ENCODE measurements around the gene THTPA.

Gene THTPA

GRCh38 chr14:23555882-23556699 is at the start of gene THTPA:
Gene THTPA (plus strand): TSS chr14:23556271. CDS start chr14:23556758, 487 bp downstream.
- 0 out of 2 replicates have a peak, but pooled peaks cover 4% of the 10 kb centered on the region for H3K36me3 ChIP-seq (ENCODE audit: insufficient read depth, low read length)
- H3K4me1 ChIP-seq (ENCODE audit: control insufficient read depth, insufficient read depth, low read length, unreplicated experiment) = peaks cover 12% of the 10 kb centered on the region
- H3K27me3 ChIP-seq (ENCODE audit: insufficient read depth, low read length) = no peaks in the 10 kb centered on the region
- H2AFZ ChIP-seq (ENCODE audit: low read length, unreplicated experiment) = peak within 1 kb of the TSS; percentile 80
- peaks cover 23% of the 10 kb centered on the region for H3K79me2 ChIP-seq (ENCODE audit: control insufficient read depth, insufficient read depth, low read length, unreplicated experiment)
- peak within 1 kb of the TSS; percentile 42 for H3K27ac ChIP-seq (ENCODE audit: low read depth, low read length)
- H3K4me3 ChIP-seq (ENCODE audit: low read depth, low read length) = peak within 1 kb of the TSS; percentile 91

GRCh38 chr14:23512156-23512555 is 43.9 kb upstream of the THTPA start:
- Histone ChIP-seq H3K4me3 (ENCODE audit: low read depth, low read length) (no peak overlapping the region), H3K79me2 (ENCODE audit: control insufficient read depth, insufficient read depth, low read length, unreplicated experiment) (no peaks in the 10 kb centered on the region), H3K27me3 (ENCODE audit: insufficient read depth, low read length) (no peaks in the 10 kb centered on the region), H3K27ac (ENCODE audit: low read depth, low read length) (no peak overlapping the region), H2AFZ (ENCODE audit: low read length, unreplicated experiment) (no peak overlapping the region), H3K4me1 (ENCODE audit: control insufficient read depth, insufficient read depth, low read length, unreplicated experiment) (no peaks in the 10 kb centered on the region), H3K36me3 (ENCODE audit: insufficient read depth, low read length) (no peaks in the 10 kb centered on the region)

- no peak overlapping the region for H2AFZ ChIP-seq (ENCODE audit: low read length, unreplicated experiment)
- H3K36me3 ChIP-seq (ENCODE audit: insufficient read depth, low read length) = no peaks in the 10 kb centered on the region
- H3K4me3 ChIP-seq (ENCODE audit: low read depth, low read length) = no peak overlapping the region
- 0 out of 2 replicates have a peak, but pooled peaks cover 3% of the 10 kb centered on the region for H3K27me3 ChIP-seq (ENCODE audit: insufficient read depth, low read length)
- H3K27ac ChIP-seq (ENCODE audit: low read depth, low read length) = no peak overlapping the region
- no peaks in the 10 kb centered on the region for H3K79me2 ChIP-seq (ENCODE audit: control insufficient read depth, insufficient read depth, low read length, unreplicated experiment)
- H3K4me1 ChIP-seq (ENCODE audit: control insufficient read depth, insufficient read depth, low read length, unreplicated experiment) = no peaks in the 10 kb centered on the region
Observed at GRCh38 chr14:23513005-23513817, 42.9 kb upstream of the THTPA start.

GRCh38 chr14:23513818-23514643 is 42.0 kb upstream of the THTPA start:
- no peaks in the 10 kb centered on the region for H3K36me3 ChIP-seq (ENCODE audit: insufficient read depth, low read length)
- H2AFZ ChIP-seq (ENCODE audit: low read length, unreplicated experiment) = no peak overlapping the region
- no peak overlapping the region for H3K27ac ChIP-seq (ENCODE audit: low read depth, low read length)
- no peaks in the 10 kb centered on the region for H3K79me2 ChIP-seq (ENCODE audit: control insufficient read depth, insufficient read depth, low read length, unreplicated experiment)
- H3K27me3 ChIP-seq (ENCODE audit: insufficient read depth, low read length) = 0 out of 2 replicates have a peak, but pooled peaks cover 3% of the 10 kb centered on the region
- no peak overlapping the region for H3K4me3 ChIP-seq (ENCODE audit: low read depth, low read length)
- no peaks in the 10 kb centered on the region for H3K4me1 ChIP-seq (ENCODE audit: control insufficient read depth, insufficient read depth, low read length, unreplicated experiment)

- Histone ChIP-seq H3K4me1 (ENCODE audit: control insufficient read depth, insufficient read depth, low read length, unreplicated experiment) (no peaks in the 10 kb centered on the region), H3K79me2 (ENCODE audit: control insufficient read depth, insufficient read depth, low read length, unreplicated experiment) (no peaks in the 10 kb centered on the region), H3K36me3 (ENCODE audit: insufficient read depth, low read length) (no peaks in the 10 kb centered on the region), H2AFZ (ENCODE audit: low read length, unreplicated experiment) (no peak overlapping the region), H3K4me3 (ENCODE audit: low read depth, low read length) (no peak overlapping the region), H3K27ac (ENCODE audit: low read depth, low read length) (no peak overlapping the region), H3K27me3 (ENCODE audit: insufficient read depth, low read length) (0 out of 2 replicates have a peak, but pooled peaks cover 3% of the 10 kb centered on the region)
Observed at GRCh38 chr14:23514644-23514957, 41.5 kb upstream of the THTPA start.

- Histone ChIP-seq H2AFZ (ENCODE audit: low read length, unreplicated experiment) (no peak overlapping the region), H3K4me3 (ENCODE audit: low read depth, low read length) (no peak overlapping the region), H3K36me3 (ENCODE audit: insufficient read depth, low read length) (no peaks in the 10 kb centered on the region), H3K27me3 (ENCODE audit: insufficient read depth, low read length) (0 out of 2 replicates have a peak, but pooled peaks cover 3% of the 10 kb centered on the region), H3K27ac (ENCODE audit: low read depth, low read length) (no peak overlapping the region), H3K79me2 (ENCODE audit: control insufficient read depth, insufficient read depth, low read length, unreplicated experiment) (no peaks in the 10 kb centered on the region), H3K4me1 (ENCODE audit: control insufficient read depth, insufficient read depth, low read length, unreplicated experiment) (no peaks in the 10 kb centered on the region)
Observed at GRCh38 chr14:23517650-23518326, 38.3 kb upstream of the THTPA start.

GRCh38 chr14:23518709-23519108 is 37.4 kb upstream of the THTPA start:
- H3K4me3 ChIP-seq (ENCODE audit: low read depth, low read length) = no peak overlapping the region
- H3K27me3 ChIP-seq (ENCODE audit: insufficient read depth, low read length) = 0 out of 2 replicates have a peak, but pooled peaks cover 3% of the 10 kb centered on the region
- no peak overlapping the region for H2AFZ ChIP-seq (ENCODE audit: low read length, unreplicated experiment)
- H3K27ac ChIP-seq (ENCODE audit: low read depth, low read length) = no peak overlapping the region
- no peaks in the 10 kb centered on the region for H3K4me1 ChIP-seq (ENCODE audit: control insufficient read depth, insufficient read depth, low read length, unreplicated experiment)
- H3K79me2 ChIP-seq (ENCODE audit: control insufficient read depth, insufficient read depth, low read length, unreplicated experiment) = no peaks in the 10 kb centered on the region
- H3K36me3 ChIP-seq (ENCODE audit: insufficient read depth, low read length) = no peaks in the 10 kb centered on the region

- H3K27ac ChIP-seq (ENCODE audit: low read depth, low read length) = no peak overlapping the region
- H3K79me2 ChIP-seq (ENCODE audit: control insufficient read depth, insufficient read depth, low read length, unreplicated experiment) = no peaks in the 10 kb centered on the region
Observed at GRCh38 chr14:23520899-23521533, 35.1 kb upstream of the THTPA start.

GRCh38 chr14:23521785-23522640 is 34.1 kb upstream of the THTPA start:
- no peak overlapping the region for H2AFZ ChIP-seq (ENCODE audit: low read length, unreplicated experiment)
- no peaks in the 10 kb centered on the region for H3K36me3 ChIP-seq (ENCODE audit: insufficient read depth, low read length)
- no peak overlapping the region for H3K27ac ChIP-seq (ENCODE audit: low read depth, low read length)
- H3K79me2 ChIP-seq (ENCODE audit: control insufficient read depth, insufficient read depth, low read length, unreplicated experiment) = no peaks in the 10 kb centered on the region
- H3K4me3 ChIP-seq (ENCODE audit: low read depth, low read length) = no peak overlapping the region
- no peaks in the 10 kb centered on the region for H3K4me1 ChIP-seq (ENCODE audit: control insufficient read depth, insufficient read depth, low read length, unreplicated experiment)
- 0 out of 2 replicates have a peak, but pooled peaks cover 3% of the 10 kb centered on the region for H3K27me3 ChIP-seq (ENCODE audit: insufficient read depth, low read length)

More at GRCh38 chr14:23520899-23521533, 35.1 kb upstream of the THTPA start:
- Histone ChIP-seq H3K4me3 (ENCODE audit: low read depth, low read length) (no peak overlapping the region), H3K4me1 (ENCODE audit: control insufficient read depth, insufficient read depth, low read length, unreplicated experiment) (no peaks in the 10 kb centered on the region), H2AFZ (ENCODE audit: low read length, unreplicated experiment) (no peak overlapping the region), H3K27me3 (ENCODE audit: insufficient read depth, low read length) (0 out of 2 replicates have a peak, but pooled peaks cover 3% of the 10 kb centered on the region), H3K36me3 (ENCODE audit: insufficient read depth, low read length) (no peaks in the 10 kb centered on the region)

All from ACC112 (cell line).